ENCODE data around the gene TRAF4.

DNA sequence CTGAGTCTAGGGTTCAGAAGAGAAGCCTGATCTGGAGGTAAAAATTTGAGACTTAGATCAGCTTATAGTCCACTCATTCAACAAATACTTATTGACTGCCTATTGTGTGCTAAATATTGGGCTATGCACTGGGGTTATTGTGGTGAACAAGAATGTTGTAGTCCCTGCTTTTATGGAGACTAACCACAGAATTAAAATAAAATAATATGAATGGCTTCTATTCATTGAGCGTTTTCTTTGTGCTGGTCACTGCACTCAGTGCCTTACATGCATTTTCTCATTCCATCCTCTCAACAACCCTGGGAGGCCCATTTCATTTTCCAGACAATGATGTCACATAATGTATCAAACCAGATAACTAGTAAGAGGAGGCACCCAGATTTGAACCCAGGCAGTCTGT, 10.5 kb upstream of the TRAF4 start:
- TF ChIP-seq, protein P1, sequence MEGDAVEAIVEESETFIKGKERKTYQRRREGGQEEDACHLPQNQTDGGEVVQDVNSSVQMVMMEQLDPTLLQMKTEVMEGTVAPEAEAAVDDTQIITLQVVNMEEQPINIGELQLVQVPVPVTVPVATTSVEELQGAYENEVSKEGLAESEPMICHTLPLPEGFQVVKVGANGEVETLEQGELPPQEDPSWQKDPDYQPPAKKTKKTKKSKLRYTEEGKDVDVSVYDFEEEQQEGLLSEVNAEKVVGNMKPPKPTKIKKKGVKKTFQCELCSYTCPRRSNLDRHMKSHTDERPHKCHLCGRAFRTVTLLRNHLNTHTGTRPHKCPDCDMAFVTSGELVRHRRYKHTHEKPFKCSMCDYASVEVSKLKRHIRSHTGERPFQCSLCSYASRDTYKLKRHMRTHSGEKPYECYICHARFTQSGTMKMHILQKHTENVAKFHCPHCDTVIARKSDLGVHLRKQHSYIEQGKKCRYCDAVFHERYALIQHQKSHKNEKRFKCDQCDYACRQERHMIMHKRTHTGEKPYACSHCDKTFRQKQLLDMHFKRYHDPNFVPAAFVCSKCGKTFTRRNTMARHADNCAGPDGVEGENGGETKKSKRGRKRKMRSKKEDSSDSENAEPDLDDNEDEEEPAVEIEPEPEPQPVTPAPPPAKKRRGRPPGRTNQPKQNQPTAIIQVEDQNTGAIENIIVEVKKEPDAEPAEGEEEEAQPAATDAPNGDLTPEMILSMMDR (IDR thresholded peaks at IDR 0.05) = no peak
- TF ChIP-seq POLR2A (IDR thresholded peaks at IDR 0.05) (no peak), EP300 (IDR thresholded peaks at IDR 0.05) (no peak), POLR2AphosphoS5 (IDR thresholded peaks at IDR 0.05) (no peak)

Data from suprapubic skin (tissue), 4 donors.